Measurements from ENCODE around the gene C1orf210. TPM values are rescaled to one million over a fixed set of nuclear protein-coding genes. Genes with fewer than 3 reads are reported as not detected.

Gene C1orf210
- total and polyA plus RNA-seq, 2 of the 4 experiments (the other 2 are of a cell fraction): not detected

DNA sequence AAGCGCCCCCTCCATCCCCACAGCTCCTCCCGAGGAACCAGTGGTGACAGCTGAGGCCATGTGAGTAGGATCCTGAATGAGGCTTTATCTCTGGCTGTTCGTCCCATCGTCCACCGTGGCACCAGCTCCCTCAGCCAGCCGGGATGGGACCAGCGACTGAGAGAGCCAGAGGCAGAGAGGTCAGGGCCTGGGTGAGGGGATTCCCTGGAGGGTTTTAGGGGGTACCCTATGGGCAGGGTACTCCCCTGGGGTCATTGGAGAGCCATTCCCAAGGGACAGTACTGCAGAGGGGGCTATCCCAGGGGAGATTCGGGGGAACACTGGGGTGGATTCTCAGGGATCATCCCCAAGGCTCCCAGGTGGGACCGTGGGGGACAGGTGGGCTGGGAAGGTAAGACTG, 13.2 kb downstream of the C1orf210 start:
- Histone ChIP-seq H3K18ac (ENCODE audit: low read depth, low read length) (no peak overlapping the region), H3K36me3 (ENCODE audit: control insufficient read depth, insufficient read depth, low read length) (no peaks in the 10 kb centered on the region), H2AK5ac (ENCODE audit: low read depth, low read length) (no peak overlapping the region; the same call in 1 of the 2 replicates), H4K91ac (ENCODE audit: insufficient read depth, low read depth, low read length) (no peak overlapping the region), H3K9me3 (ENCODE audit: control insufficient read depth, insufficient read depth, low read length) (no peaks in the 10 kb centered on the region), H4K20me1 (ENCODE audit: insufficient read depth, low read length) (no peaks in the 10 kb centered on the region), H3K4me2 (ENCODE audit: low read depth, low read length) (no peak overlapping the region), H4K5ac (ENCODE audit: low read depth, low read length) (no peak overlapping the region), H3K9ac (ENCODE audit: low read depth, low read length) (no peak overlapping the region), H3K4me3 (ENCODE audit: insufficient read depth, low read depth, low read length) (no peak overlapping the region), H3K79me1 (ENCODE audit: low read depth in 1 of 2, low read length in 2 of 2) (no peaks in the 10 kb centered on the region), H3K27me3 (ENCODE audit: control insufficient read depth, insufficient read depth, low read length) (peaks cover 7% of the 10 kb centered on the region; the same call in 1 of the 2 replicates), H3K9me1 (ENCODE audit: insufficient read depth, low read length) (no peaks in the 10 kb centered on the region; the same call in 1 of the 2 replicates), H2BK120ac (ENCODE audit: low read depth, low read length) (no peak overlapping the region), H3K4ac (ENCODE audit: low read depth, low read length) (no peak overlapping the region), H2BK5ac (ENCODE audit: low read depth, low read length, poor library complexity, severe bottlenecking) (no peak overlapping the region), H3K56ac (ENCODE audit: extremely low read depth, insufficient read depth, low read length) (no peak overlapping the region), H2BK20ac (ENCODE audit: low read depth, low read length) (no peak overlapping the region), H3K27ac (ENCODE audit: insufficient read depth, low read length) (no peak overlapping the region), H3K4me1 (ENCODE audit: control insufficient read depth, insufficient read depth, low read length) (peaks cover 6% of the 10 kb centered on the region; the same call in 1 of the 2 replicates), H2BK15ac (ENCODE audit: low read depth, low read length) (no peak overlapping the region), H2AK9ac (replicated peaks; ENCODE audit: low read depth, low read length, poor library complexity) (no peak overlapping the region), H4K8ac (ENCODE audit: low read depth in 2 of 2, low read length in 2 of 2) (no peak overlapping the region), H2AFZ (replicated peaks; ENCODE audit: low read length, poor library complexity) (no peak overlapping the region), H3K14ac (replicated peaks; ENCODE audit: low read depth, low read length) (no peak overlapping the region), H3K23ac (ENCODE audit: low read depth, low read length) (no peak overlapping the region)
- TF ChIP-seq FOS (IDR thresholded peaks at IDR 0.05; ENCODE audit: low read depth, low read length) (no peak), RAD21 (IDR thresholded peaks at IDR 0.05; ENCODE audit: low read length) (no peak), CEBPB (IDR thresholded peaks at IDR 0.05; ENCODE audit: low read depth, low read length) (no peak), BHLHE40 (IDR thresholded peaks at IDR 0.05; ENCODE audit: low read depth, low read length) (no peak), CHD1 (IDR thresholded peaks at IDR 0.05; ENCODE audit: low read depth, low read length) (no peak), MAFK (IDR thresholded peaks at IDR 0.05; ENCODE audit: low read depth, low read length) (no peak), RCOR1 (IDR thresholded peaks at IDR 0.05; ENCODE audit: insufficient replicate concordance, low read length) (no peak), RFX5 (IDR thresholded peaks at IDR 0.05; ENCODE audit: low read depth, low read length) (no peak), MAZ (IDR thresholded peaks at IDR 0.05; ENCODE audit: borderline replicate concordance, low read depth, low read length) (no peak), POLR2A (IDR thresholded peaks at IDR 0.05; ENCODE audit: low read depth, low read length) (no peak), MXI1 (IDR thresholded peaks at IDR 0.05; ENCODE audit: borderline replicate concordance, low read depth, low read length) (no peak), NFE2L2 (IDR thresholded peaks at IDR 0.05; ENCODE audit: low read depth, low read length) (no peak)
- TF ChIP-seq, protein P1, sequence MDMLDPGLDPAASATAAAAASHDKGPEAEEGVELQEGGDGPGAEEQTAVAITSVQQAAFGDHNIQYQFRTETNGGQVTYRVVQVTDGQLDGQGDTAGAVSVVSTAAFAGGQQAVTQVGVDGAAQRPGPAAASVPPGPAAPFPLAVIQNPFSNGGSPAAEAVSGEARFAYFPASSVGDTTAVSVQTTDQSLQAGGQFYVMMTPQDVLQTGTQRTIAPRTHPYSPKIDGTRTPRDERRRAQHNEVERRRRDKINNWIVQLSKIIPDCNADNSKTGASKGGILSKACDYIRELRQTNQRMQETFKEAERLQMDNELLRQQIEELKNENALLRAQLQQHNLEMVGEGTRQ (IDR thresholded peaks at IDR 0.05; ENCODE audit: low read depth, low read length): no peak
- TF ChIP-seq, protein P2, sequence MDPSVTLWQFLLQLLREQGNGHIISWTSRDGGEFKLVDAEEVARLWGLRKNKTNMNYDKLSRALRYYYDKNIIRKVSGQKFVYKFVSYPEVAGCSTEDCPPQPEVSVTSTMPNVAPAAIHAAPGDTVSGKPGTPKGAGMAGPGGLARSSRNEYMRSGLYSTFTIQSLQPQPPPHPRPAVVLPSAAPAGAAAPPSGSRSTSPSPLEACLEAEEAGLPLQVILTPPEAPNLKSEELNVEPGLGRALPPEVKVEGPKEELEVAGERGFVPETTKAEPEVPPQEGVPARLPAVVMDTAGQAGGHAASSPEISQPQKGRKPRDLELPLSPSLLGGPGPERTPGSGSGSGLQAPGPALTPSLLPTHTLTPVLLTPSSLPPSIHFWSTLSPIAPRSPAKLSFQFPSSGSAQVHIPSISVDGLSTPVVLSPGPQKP (IDR thresholded peaks at IDR 0.05; ENCODE audit: borderline replicate concordance, low read depth, low read length): no peak
- TF ChIP-seq, protein P3, sequence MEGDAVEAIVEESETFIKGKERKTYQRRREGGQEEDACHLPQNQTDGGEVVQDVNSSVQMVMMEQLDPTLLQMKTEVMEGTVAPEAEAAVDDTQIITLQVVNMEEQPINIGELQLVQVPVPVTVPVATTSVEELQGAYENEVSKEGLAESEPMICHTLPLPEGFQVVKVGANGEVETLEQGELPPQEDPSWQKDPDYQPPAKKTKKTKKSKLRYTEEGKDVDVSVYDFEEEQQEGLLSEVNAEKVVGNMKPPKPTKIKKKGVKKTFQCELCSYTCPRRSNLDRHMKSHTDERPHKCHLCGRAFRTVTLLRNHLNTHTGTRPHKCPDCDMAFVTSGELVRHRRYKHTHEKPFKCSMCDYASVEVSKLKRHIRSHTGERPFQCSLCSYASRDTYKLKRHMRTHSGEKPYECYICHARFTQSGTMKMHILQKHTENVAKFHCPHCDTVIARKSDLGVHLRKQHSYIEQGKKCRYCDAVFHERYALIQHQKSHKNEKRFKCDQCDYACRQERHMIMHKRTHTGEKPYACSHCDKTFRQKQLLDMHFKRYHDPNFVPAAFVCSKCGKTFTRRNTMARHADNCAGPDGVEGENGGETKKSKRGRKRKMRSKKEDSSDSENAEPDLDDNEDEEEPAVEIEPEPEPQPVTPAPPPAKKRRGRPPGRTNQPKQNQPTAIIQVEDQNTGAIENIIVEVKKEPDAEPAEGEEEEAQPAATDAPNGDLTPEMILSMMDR (conservative IDR thresholded peaks at IDR 0.05; ENCODE audit: low read depth, low read length): no peak
- POLR2A ChIA-PET (ENCODE audit: unreplicated experiment): no interaction called here
- DNase-seq (no peak), ATAC-seq (ENCODE audit: low read depth) (no peak)
- intact Hi-C loops (cut with micrococcal nuclease) (no loop called here), in situ Hi-C loops (cut with MboI; ENCODE audit: low sequenced_read_pairs) (no loop called here), dilution Hi-C loops (cut with HindIII; ENCODE audit: low sequenced_read_pairs, unreplicated experiment) (no loop called here)
- WGBS, 2 experiments (ENCODE audit: extremely low coverage in 2 of 2, insufficient read length in 1 of 2): no CpG with 5 or more reads among the region's 9 CpGs
- CTCF ChIA-PET: no interaction called here
- no TSS peak for BruUV-seq (replicated peaks)
